Endothelial cell of umbilical vein (primary cell): Measurements from ENCODE around the gene CELF1. TPM values are rescaled to one million over a fixed set of nuclear protein-coding genes. Genes with fewer than 3 reads are reported as not detected.

ENCODE experiments used
- BruUV-seq: library from RNA; stranded (reverse); fragments of 400-500 nt; replicated peaks from 2 replicates; lab custom pipeline; 2021; lab: Mats Ljungman, UMichigan
- CTCF ChIA-PET: fragments of 300-600, 350-600 bp; sonication (Branson Sonifier 250); formaldehyde crosslinking; loops from one replicate; lab custom pipeline; 2021; ENCODE audit warnings: antibody characterized with exemption, inconsistent platforms; lab: Charles Lee
- POLR2A ChIA-PET: fragments of 300-600, 350-600 bp; sonication (Branson Sonifier 250); formaldehyde crosslinking; loops from one replicate; lab custom pipeline; 2021; ENCODE audit warnings: antibody characterized with exemption, inconsistent platforms; lab: Charles Lee
- DNase-seq: peaks from one replicate; pipeline ENCODE4 v3.0.0-alpha.2; 2011; ENCODE audit warnings: low read depth, low spot score
- FAIRE-seq: peaks from 2 replicates; lab custom pipeline; 2011; peaks lifted over from hg19 to GRCh38; lab: Jason Lieb, UNC
- H2AFZ ChIP-seq: 2 replicates; pipeline ENCODE4 v1.6.0; 2012; ENCODE audit warnings: low read depth, low read length, control low read depth, inconsistent platforms
- H3K27ac ChIP-seq: 2 replicates; pipeline ENCODE4 v1.5.1; 2011; ENCODE audit warnings: low read depth, mild to moderate bottlenecking, control low read depth, low read length, moderate library complexity; ENCODE audit not compliant: insufficient read depth
- H3K27me3 ChIP-seq, 2 experiments: 2 replicates each; pipeline versions ENCODE4 v1.6.0 to v1.6.1; 2011; ENCODE audit warnings: low read length in 2 of 2, mixed read lengths in 1 of 2; ENCODE audit not compliant: control insufficient read depth in 2 of 2, insufficient read depth in 2 of 2
- H3K36me3 ChIP-seq, 2 experiments: 2 replicates in 1 of 2; 3 replicates in 1 of 2; pipeline ENCODE4 v1.5.1; 2011; ENCODE audit warnings: low read length in 2 of 2, mild to moderate bottlenecking in 1 of 2, moderate library complexity in 1 of 2; ENCODE audit not compliant: control insufficient read depth in 2 of 2, insufficient read depth in 2 of 2; ENCODE audit errors: extremely low read depth in 1 of 2
- H3K4me1 ChIP-seq: 3 replicates; pipeline ENCODE4 v1.5.1; 2011; ENCODE audit warnings: mild to moderate bottlenecking, low read length; ENCODE audit not compliant: control insufficient read depth, insufficient read depth; ENCODE audit errors: extremely low read depth
- H3K4me2 ChIP-seq: 2 replicates; pipeline ENCODE4 v1.6.1; 2011; ENCODE audit warnings: low read length, control low read depth, mixed read lengths; ENCODE audit not compliant: insufficient read depth
- H3K4me3 ChIP-seq, 3 experiments: fragments of 200-600 bp in 1 of 3; sonication (generic), shearing (Covaris generic) in 1 of 3; replicated peaks in 1 of 3; 2 replicates each; pipeline ENCODE4 v1.5.1; 2011 to 2016; ENCODE audit warnings: control low read depth in 3 of 3, low read length in 3 of 3, mild to moderate bottlenecking in 2 of 3, inconsistent platforms in 1 of 3, low read depth in 1 of 3, moderate library complexity in 1 of 3; ENCODE audit not compliant: insufficient read depth in 1 of 3
- H3K79me2 ChIP-seq: 2 replicates; pipeline ENCODE4 v1.6.0; 2012; ENCODE audit warnings: low read length, inconsistent platforms; ENCODE audit not compliant: control insufficient read depth, insufficient read depth
- H3K9ac ChIP-seq: replicated peaks from 2 replicates; pipeline ENCODE3; 2011; ENCODE audit warnings: low read length, control low read depth; ENCODE audit not compliant: insufficient read depth; ENCODE audit errors: extremely low read depth
- H3K9me1 ChIP-seq: replicated peaks from 3 replicates; pipeline ENCODE4 v1.6.0; 2011; ENCODE audit warnings: mild to moderate bottlenecking, low read length; ENCODE audit not compliant: control insufficient read depth, insufficient read depth; ENCODE audit errors: extremely low read depth
- H3K9me3 ChIP-seq: replicated peaks from 2 replicates; pipeline ENCODE4 v1.5.1; 2012; ENCODE audit warnings: low read length, inconsistent platforms; ENCODE audit not compliant: control insufficient read depth, insufficient read depth
- H4K20me1 ChIP-seq: replicated peaks from 2 replicates; pipeline ENCODE3; 2011; ENCODE audit warnings: mild to moderate bottlenecking, low read length; ENCODE audit not compliant: control insufficient read depth, insufficient read depth; ENCODE audit errors: extremely low read depth
- CTCF ChIP-seq, 2 donors: IDR thresholded peaks; 1 replicate in 1 of 2; 2 replicates in 1 of 2; pipeline ENCODE4 v1.5.1; 2011; ENCODE audit warnings: low read length in 2 of 2, mild to moderate bottlenecking in 2 of 2, moderate library complexity in 2 of 2, control low read depth in 1 of 2, inconsistent platforms in 1 of 2, low read depth in 1 of 2; ENCODE audit not compliant: insufficient read depth in 1 of 2; ENCODE audit errors: extremely low read depth in 1 of 2
- EZH2 ChIP-seq: IDR thresholded peaks from 2 replicates; pipeline ENCODE4 v1.6.1; 2012; ENCODE audit warnings: borderline replicate concordance, low read depth, mild to moderate bottlenecking, moderate library complexity, low read length, inconsistent platforms; ENCODE audit not compliant: severe bottlenecking
- FOS ChIP-seq: IDR thresholded peaks from 2 replicates; pipeline ENCODE4 v1.6.1; 2011; ENCODE audit warnings: mild to moderate bottlenecking, low read length, moderate library complexity, borderline replicate concordance; ENCODE audit not compliant: insufficient read depth
- GATA2 ChIP-seq: IDR thresholded peaks from 2 replicates; pipeline ENCODE4 v1.7.0; 2011; ENCODE audit warnings: low read depth, mild to moderate bottlenecking, moderate library complexity, mixed read lengths, low read length; ENCODE audit not compliant: insufficient read length, insufficient read depth
- JUN ChIP-seq: IDR thresholded peaks from 2 replicates; pipeline ENCODE4 v1.6.1; 2011; ENCODE audit warnings: borderline replicate concordance, low read depth; ENCODE audit not compliant: insufficient read length, insufficient read depth
- MAX ChIP-seq: IDR thresholded peaks from 2 replicates; pipeline ENCODE4 v1.6.1; 2011; ENCODE audit not compliant: insufficient read depth, insufficient read length
- MYC ChIP-seq: IDR thresholded peaks from one replicate; pipeline ENCODE4 v1.6.1; 2011; ENCODE audit warnings: mild to moderate bottlenecking, low read depth, low read length
- POLR2A ChIP-seq: IDR thresholded peaks from 2 replicates; pipeline ENCODE4 v1.6.1; 2012; ENCODE audit warnings: low read depth, mild to moderate bottlenecking, control low read depth, low read length
- POLR2AphosphoS5 ChIP-seq: IDR thresholded peaks from 2 replicates; pipeline ENCODE4 v1.6.1; 2012; ENCODE audit warnings: low read depth, mild to moderate bottlenecking, control low read depth, low read length, moderate library complexity; ENCODE audit not compliant: insufficient read depth
- dilution Hi-C: fragments of 300-500 bp; cut with MboI; formaldehyde crosslinking; loops from one replicate; pipeline ENCODE4 v1.15.0; 2019; ENCODE audit warnings: low sequenced_read_pairs; ENCODE audit not compliant: extremely low pct_ligation_motif_present
- intact Hi-C: fragments of 100-400 bp; cut with micrococcal nuclease; formaldehyde crosslinking; loops from one replicate; pipeline ENCODE4 v1.10.0; 2022
- polyA plus RNA-seq, 4 experiments: library from polyadenylated mRNA; depleted of rRNA in 3 of 4; stranded (reverse) in 3 of 4; unstranded in 1 of 4; fragments of >200 nt; gene quantifications; 2 replicates each; pipeline versions ENCODE4 v1.2.1 to v1.2.3, GENCODE V29; 2011 to 2012; ENCODE audit warnings: missing spikeins in 1 of 4
- total RNA-seq: library from RNA; stranded (reverse); gene quantifications from 2 replicates; pipeline ENCODE4 v1.2.3, GENCODE V29; 2021

CELF1 gene
- total and polyA plus RNA-seq, 2 donors (not counting 3 experiments of a cell fraction or from before 2014, with no cell fraction given), result 66.3 to 120 TPM

GRCh38 chr11:47499614-47500013, 53.3 kb downstream of the CELF1 start:
- no peak overlapping the region for H3K4me2 ChIP-seq
- TF ChIP-seq GATA2 (no peak), JUN (no peak), EZH2 (no peak), FOS (no peak), CTCF (IDR thresholded peaks at IDR 0.05; ENCODE audit: extremely low read depth in 1 of 2, insufficient read depth in 1 of 2, low read depth in 1 of 2, low read length in 2 of 2) (no peak), MYC (no peak), MAX (no peak), POLR2A (no peak), POLR2AphosphoS5 (no peak)
- no peak overlapping the region for H3K4me3 ChIP-seq
- ChIA-PET POLR2A (no interaction called here), CTCF (interaction anchor here (1.0 kb wide), 1 partner anchor 117 kb away, joined by 3 read pairs; no protein-coding TSS in a partner anchor)
- H3K9ac ChIP-seq, result no peak overlapping the region
- dilution Hi-C loops, result no loop called here
- H4K20me1 ChIP-seq, result no peaks in the 10 kb centered on the region
- H2AFZ ChIP-seq, result no peak overlapping the region
- H3K9me3 ChIP-seq, result no peaks in the 10 kb centered on the region
- no peaks in the 10 kb centered on the region for H3K27me3 ChIP-seq
- H3K4me1 ChIP-seq, result peaks cover 3% of the 10 kb centered on the region
- no TSS peak for BruUV-seq
- peaks cover 0 to 8% of the 10 kb centered on the region in 2 experiments for H3K36me3 ChIP-seq
- intact Hi-C loops, result no loop called here
- DNase-seq (no peak), FAIRE-seq (no peak)
- peaks cover 93% of the 10 kb centered on the region for H3K79me2 ChIP-seq
- H3K27ac ChIP-seq, result no peak overlapping the region
- H3K9me1 ChIP-seq, result no peaks in the 10 kb centered on the region
